ENCODE data around the gene SYTL3.

DNA sequence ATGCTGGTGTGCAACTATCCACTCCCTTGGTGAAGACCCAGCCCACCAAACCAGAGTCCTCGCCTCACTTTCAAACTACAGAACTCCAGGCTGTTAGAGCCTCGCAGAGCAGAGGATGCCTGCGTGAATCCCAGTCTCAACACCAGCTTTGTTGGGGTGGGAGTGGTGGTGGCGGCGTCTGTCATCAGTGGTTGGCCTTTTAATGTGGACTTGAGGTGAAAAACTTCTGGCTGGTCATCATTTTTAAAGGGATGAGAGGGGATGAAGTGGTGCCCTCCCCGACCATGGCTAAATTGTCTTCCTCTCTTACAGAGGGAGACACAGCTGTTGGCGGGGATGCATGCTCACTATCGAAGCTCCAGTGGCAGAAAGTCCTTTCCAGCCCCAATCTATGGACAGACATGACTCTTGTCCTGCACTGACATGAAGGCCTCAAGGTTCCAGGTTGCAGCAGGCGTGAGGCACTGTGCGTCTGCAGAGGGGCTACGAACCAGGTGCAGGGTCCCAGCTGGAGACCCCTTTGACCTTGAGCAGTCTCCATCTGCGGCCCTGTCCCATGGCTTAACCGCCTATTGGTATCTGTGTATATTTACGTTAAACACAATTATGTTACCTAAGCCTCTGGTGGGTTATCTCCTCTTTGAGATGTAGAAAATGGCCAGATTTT is 114.5 kb downstream of the SYTL3 start:
- TF ChIP-seq, protein P1, sequence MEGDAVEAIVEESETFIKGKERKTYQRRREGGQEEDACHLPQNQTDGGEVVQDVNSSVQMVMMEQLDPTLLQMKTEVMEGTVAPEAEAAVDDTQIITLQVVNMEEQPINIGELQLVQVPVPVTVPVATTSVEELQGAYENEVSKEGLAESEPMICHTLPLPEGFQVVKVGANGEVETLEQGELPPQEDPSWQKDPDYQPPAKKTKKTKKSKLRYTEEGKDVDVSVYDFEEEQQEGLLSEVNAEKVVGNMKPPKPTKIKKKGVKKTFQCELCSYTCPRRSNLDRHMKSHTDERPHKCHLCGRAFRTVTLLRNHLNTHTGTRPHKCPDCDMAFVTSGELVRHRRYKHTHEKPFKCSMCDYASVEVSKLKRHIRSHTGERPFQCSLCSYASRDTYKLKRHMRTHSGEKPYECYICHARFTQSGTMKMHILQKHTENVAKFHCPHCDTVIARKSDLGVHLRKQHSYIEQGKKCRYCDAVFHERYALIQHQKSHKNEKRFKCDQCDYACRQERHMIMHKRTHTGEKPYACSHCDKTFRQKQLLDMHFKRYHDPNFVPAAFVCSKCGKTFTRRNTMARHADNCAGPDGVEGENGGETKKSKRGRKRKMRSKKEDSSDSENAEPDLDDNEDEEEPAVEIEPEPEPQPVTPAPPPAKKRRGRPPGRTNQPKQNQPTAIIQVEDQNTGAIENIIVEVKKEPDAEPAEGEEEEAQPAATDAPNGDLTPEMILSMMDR (IDR thresholded peaks at IDR 0.05; ENCODE audit: low read depth, low read length, poor library complexity, severe bottlenecking), result no peak
- no peak for TF ChIP-seq EZH2phosphoT487 (IDR thresholded peaks at IDR 0.05; ENCODE audit: borderline replicate concordance, low read length)

Measured in DOHH2 (cell line).